ENCODE results near the gene CBLC.

GRCh38 chr19:44745341-44745831 lies 32.3 kb upstream of the CBLC start:
- TF ChIP-seq BACH1 (IDR thresholded peaks at IDR 0.05; ENCODE audit: borderline replicate concordance) (no peak), CTCF (IDR thresholded peaks at IDR 0.05 in 2 of 3, conservative IDR thresholded peaks at IDR 0.05 in 1 of 3; ENCODE audit: control insufficient read depth in 2 of 3, extremely low read depth in 1 of 3, insufficient read depth in 1 of 3, low read depth in 3 of 3, low read length in 3 of 3) (no peak), ATF2 (IDR thresholded peaks at IDR 0.05; ENCODE audit: low read length) (no peak), NFIC (IDR thresholded peaks at IDR 0.05; ENCODE audit: low read depth, low read length) (no peak), GABPA (IDR thresholded peaks at IDR 0.05; ENCODE audit: low read depth) (no peak), MXI1 (IDR thresholded peaks at IDR 0.05; ENCODE audit: low read depth, low read length) (no peak), POLR2A (IDR thresholded peaks at IDR 0.05; ENCODE audit: low read depth, low read length) (no peak), CREB1 (IDR thresholded peaks at IDR 0.05; ENCODE audit: low read depth) (no peak), ZNF274 (IDR thresholded peaks at IDR 0.05; ENCODE audit: insufficient read depth, insufficient read length) (no peak), JUND (IDR thresholded peaks at IDR 0.05; ENCODE audit: low read depth, low read length) (no peak), NR2C2 (IDR thresholded peaks at IDR 0.05; ENCODE audit: borderline replicate concordance, control insufficient read depth, insufficient read length, low read depth) (no peak), FOXM1 (IDR thresholded peaks at IDR 0.05; ENCODE audit: low read depth, low read length) (no peak)

Data from GM12878 (cell line).